Activated gamma-delta T cell (primary cell): ENCODE data around the gene MEF2B.
"Not testable (repeated sequence)": the region's sequence is repeated elsewhere in the genome, so short reads cannot be mapped to it uniquely, and the experiment has no call there.

Experiments
- DNase-seq: peaks from one replicate; lab custom pipeline; 2025; lab: John Stamatoyannopoulos, UW

The MEF2B gene

DNA sequence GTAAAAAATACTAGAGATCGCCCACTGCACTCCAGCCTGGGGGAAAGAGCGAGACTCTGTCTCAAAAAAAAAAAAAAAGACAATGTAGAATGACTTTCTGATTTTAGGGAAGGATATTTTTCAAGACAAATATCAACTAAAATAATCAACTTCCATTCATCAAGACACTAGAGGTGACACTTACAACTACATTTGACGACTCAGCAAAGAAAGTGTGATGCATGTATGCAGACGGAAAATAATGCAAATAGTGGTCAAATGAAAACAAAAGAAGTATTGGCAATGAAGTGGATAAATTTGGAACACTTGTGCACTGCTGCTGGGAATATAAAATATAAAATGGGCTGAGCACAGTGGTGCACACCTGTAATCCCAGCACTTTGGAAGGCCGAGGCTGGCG lies 44.0 kb downstream of the MEF2B start:
- DNase-seq = no peak

DNA sequence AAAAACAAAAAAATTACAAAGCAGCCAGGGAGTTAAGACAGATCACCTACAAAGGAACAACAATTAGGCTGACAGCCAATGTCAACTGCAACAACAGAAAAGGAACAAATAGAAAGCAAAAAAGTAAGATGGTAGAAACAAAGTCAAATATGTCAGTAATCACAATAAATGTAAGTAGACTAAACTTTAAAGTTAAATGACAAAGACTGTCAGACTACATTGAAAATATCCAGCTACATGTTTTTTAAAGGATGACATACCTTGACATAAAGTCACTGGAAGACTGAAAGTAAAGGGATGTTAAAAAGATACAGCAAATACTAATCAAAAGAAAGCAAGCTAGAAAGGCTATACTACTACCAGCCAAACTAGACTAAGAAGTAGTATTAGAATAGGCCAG lies 46.7 kb downstream of the MEF2B start:
- DNase-seq = no peak

DNA sequence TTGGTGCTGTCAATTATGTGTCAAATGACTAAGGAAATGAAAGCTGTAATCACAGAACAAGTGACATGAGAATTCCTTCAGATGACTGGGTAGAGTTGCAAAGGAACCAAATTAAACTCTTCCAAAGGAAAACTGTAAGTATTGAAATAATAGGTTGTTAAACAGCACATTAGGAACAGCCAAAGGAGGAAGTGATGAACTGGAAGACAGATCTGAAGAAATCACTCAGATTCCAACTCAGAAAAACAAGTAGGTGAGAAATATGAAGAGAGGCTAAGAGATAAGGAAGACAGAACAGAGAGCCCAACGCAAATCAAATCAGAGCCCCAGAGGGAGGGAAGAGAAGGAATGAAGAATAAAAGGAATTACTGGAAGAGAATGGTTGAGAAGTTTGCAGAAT lies 47.2 kb downstream of the MEF2B start:
- no peak for DNase-seq

DNA sequence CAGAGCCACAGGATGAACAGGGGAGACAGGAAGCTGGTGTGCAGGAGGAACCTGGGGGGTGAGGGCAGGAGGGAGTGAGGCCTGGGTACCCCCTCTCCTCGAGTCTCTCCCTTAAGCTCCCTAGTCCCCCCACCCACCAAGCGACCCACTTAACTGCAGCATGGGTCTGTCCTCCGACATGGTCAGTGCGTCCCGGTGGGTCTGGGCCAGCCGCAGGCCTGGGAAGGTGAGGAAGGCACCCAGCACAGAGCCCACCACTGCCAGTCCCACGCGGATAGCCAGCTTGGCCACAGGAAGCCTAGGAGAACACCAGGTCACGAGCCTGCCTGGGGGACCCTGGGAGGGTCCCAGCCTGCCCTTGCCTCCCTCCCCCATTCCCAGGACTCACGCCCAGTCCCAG lies 48.7 kb downstream of the MEF2B start:
- no peak for DNase-seq

DNA sequence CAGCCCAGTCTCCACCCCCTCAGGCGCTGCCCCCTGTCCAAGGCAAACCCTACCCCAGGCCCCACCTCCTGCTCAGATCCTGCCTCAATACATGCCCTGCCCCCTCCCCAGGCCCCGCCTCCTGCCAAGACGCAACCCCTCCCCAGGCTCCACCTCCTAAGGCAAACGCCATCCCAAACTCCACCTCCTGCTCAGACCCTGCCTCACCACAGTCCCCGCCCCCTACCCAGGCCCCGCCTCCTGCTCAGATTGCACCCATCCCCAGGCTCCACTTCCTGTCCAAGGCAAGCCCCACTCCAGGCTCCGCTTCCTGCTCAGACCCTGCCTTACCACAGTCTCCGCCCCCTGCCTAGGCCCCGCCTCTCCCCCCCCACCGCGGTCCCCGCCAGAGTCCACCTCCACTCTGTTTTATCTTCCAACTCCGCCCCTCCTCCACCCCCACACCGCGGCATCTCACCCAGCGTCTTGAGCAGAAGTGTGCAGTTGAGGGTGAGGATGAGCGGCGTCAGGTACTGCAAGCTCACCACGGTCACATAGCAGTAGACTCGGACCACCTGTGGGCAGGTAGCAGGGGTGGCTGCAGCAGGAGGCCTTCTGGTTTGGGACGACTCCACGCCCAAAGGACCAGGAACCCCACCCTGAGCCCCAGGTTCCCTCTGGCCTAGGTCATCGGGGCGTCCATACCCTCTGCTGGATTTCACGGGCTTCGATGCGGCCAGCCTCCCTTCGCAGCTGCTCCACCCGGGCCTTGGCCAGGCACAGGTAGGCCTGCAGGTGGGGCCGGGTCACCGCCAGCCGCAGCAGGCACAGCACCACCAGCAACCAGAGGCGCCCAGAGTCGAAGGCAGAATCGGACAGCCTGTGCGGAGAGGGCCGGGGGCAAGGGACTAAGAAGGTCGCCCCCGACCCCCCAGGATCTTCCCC lies 49.5 kb downstream of the MEF2B start:
- no peak for DNase-seq

DNA sequence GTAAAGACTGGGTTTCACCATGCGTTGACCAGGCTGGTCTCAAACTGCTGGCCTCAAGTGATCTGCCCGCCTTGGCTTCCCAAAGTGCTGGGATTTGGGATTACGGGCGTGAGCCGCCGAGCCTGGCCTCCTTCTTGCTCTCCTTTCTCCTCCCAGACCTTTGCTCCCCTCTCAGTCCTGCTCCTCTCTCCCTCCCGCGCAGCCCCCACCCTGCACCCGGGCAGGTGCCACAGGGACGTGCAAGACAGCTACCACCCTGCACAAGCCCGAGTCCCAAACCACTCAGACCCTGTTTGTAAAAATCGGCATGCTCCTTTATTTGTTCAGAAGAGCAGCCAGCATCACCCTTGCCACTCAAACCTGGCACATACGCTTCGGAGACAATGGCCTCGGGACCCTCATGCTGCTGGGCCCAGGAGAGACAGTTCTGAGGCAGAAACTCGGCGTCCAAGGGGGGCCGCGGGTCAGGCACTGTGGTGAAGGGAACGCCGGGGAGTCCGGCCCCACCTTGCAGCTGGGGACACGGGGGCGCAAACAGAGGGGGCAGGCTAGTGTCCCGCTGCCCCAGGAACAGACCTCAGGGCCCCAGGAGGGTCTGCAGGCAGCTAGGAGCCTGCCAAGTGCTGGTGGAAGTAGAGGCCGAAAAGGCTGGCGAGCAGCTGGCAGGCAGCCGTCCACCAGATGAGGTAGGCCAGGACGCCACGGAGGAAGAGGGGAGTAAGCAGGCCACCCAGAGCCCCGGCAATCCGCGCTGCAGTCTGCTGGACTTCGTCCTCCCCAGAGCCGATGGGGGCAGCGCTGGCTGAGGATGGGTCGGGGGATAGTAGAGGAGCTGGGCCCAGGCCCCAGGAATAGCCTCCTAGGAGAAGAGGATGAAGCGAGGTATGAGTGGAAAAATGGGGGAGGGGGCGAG lies 50.5 kb downstream of the MEF2B start:
- DNase-seq = no peak

DNA sequence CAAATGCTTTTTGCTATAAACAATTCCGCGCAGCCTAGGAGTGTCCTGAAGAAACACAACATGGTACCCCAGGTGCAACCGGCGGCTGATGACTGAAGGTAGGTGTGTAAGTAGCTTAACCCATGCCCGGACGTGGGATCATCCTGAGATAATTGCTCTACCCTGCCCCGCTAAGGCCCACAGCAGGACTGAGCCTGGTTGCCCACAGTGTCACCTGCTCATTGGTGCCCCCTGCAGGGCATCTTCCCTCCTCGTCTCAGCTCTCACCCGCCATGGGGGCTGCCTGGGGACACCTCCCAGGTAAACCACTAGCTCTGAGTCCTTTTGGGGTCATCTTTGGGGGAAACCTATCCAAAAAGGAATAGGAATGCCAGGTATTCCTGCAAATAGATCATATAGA lies 54.1 kb downstream of the MEF2B start:
- no peak for DNase-seq

DNA sequence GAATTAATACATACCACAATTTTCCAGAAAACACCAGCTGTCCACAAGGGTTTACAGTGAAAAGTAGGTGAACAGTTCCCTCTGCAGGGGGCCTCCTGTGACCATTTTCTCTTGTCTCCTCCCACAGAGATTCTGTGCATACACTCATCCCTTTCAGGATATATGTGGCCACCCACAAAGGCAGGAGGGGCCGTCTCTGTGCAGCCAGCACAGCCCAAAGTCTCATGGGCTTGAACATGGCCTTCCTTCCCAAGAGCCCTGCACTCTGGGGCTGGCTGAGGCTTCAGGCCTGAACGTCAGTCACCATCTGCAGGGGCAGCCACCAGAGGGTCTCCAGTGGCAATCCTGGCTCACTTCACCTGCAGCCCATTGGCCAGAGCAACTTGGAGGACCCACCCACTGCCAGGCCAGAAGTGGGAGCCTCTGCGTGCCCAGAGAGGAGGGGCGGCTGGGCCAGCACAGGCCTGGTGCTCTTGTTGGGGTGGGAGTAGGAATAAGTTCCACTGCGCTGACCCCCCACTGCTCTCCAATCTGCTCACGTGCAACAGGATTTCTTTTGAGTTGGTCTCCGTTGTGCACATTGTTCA lies 56.9 kb downstream of the MEF2B start:
- DNase-seq = no peak

DNA sequence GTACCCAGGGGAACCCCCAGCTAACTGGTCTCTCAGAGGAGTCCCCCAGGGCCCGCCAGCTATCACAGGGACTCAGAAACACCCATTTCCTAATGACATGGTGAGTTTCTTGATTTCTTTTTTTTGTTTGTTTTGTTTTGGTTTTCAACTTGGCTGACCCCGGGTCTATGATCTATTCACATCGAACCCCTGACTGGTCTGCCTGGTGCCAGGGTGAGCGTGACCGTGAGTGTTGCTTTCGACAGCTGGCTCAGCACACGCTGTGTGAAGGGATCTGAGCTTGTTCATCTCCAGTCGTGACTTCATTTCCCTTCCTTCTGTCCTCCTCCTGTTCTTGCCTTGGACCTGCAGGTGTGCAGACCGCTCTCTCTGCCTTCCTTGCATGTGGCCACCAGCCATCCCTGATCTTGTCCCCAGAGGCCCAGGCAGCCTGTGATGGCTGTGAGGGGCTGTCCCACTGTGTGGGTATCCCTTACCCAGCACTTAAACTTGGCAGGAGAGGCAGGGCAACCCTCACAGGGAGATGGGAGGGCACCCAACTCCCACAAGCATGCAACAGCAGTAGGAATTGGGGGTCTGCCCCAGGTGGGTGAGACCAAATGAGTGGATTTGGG lies 58.0 kb downstream of the MEF2B start:
- DNase-seq = no peak

DNA sequence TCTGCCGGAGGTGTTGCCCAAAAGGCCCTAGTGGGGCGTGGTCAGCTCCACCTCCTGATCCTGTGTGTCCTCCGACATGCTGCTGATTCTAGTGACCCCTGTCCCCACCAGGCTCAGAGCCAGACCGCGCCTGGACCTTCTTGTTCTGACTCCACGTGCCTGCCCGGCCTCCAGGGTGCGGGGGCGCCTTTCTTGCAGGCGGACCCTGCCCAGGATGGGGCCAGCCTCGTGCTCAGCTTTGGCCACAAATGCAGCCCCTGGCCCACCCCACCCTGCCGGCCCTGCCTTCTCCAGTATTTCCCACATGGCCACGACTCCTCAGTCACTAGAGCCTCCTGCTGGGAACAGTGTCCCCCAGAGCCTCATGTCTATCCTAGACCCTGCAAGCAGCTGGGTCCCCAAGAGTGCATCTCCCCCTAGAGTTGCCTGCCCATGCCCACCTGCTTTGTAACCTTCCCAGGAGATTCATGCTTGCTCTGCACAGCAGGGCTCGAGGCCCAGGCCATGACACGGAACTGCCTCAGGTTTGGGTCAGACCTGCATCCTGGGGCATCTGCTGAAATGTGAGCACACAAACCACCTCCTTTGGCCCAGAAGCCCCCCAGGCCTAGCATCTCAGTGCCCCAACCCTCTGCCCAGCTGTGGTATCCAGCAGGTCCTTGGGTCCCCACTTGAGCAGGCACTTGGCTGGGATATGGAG lies 58.8 kb downstream of the MEF2B start:
- no peak for DNase-seq

DNA sequence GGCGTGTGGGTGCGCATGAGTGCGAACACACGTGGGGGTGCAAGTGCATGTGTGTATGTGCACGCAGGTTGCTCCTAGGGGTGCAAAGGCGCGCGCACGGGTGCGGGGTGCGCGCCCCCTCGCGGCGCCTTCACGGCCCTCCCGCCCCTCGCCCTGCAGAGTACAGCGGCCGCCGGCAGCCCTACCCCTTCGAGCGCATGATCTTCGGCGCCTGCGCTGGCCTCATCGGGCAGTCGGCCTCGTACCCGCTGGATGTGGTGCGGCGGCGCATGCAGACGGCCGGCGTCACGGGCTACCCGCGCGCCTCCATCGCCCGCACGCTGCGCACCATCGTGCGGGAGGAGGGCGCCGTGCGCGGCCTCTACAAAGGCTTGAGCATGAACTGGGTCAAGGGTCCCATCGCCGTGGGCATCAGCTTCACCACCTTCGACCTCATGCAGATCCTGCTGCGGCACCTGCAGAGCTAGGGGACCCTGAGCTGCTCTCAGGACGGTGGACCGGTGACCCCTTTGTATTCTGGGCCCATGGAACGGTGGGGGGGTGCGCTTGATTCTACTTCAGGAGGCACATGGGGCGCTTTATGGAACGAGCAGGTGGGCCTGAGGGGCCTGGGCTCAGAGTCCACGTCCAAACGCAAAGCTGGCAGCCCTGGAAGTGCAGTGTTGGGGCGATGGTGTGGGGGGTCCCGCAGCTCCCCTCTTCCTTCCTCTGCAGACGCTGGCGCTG lies 59.5 kb downstream of the MEF2B start:
- no peak for DNase-seq

DNA sequence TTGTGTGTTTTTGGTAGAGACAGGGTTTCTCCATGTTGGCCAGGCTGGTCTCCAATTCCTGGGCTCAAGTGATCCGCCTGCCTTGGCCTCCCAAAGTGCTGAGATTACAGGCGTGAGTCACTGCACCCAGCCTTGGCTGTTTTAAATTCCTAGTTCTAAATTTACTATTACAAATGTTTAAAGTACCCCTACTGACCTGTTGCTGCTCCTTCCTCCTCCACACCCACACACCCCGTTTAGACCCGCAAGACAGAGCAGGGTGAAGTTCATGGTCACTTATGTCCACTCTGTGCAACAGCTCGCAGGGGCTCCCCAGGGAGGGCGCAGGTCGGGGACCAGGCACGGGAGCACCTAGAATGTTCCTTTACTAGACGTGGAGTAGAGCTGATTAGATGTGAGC lies 60.5 kb downstream of the MEF2B start:
- no peak for DNase-seq

DNA sequence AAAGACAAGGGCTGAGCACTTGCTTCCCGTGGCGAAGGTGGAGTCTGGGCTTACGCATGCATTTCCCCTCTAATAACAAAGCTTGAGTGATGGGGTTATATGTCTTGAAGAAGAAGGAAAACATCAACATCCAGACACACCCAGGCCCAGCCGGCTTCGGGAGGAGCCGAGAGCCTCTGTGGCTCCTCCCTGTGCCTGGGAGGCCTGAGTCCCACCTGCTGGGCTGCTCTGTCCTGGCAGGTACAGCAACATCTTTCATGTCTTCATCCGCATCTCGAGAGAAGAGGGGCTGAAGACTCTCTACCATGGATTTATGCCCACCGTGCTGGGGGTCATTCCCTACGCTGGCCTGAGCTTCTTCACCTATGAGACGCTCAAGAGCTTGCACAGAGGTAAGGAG lies 62.4 kb downstream of the MEF2B start:
- DNase-seq = no peak

DNA sequence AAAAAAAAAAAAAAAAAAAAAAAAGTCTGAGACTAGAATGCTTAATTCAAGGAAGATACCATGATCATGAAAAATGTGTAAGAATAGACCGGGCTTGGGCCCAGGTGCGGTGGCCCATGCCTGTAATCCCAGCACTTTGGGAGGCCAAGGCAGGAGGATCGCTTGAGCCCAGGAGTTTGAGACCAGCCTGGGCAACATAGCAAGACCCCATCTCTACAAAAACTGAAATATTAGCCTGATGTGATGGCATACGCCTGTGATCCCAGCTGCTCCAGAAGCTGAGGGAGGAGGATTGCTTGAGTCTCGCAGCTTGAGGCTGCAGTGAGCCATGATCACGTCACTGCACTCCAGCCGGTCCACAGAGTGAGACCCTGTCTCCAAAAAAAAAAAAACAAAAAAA lies 63.1 kb downstream of the MEF2B start:
- not testable (repeated sequence) for DNase-seq

DNA sequence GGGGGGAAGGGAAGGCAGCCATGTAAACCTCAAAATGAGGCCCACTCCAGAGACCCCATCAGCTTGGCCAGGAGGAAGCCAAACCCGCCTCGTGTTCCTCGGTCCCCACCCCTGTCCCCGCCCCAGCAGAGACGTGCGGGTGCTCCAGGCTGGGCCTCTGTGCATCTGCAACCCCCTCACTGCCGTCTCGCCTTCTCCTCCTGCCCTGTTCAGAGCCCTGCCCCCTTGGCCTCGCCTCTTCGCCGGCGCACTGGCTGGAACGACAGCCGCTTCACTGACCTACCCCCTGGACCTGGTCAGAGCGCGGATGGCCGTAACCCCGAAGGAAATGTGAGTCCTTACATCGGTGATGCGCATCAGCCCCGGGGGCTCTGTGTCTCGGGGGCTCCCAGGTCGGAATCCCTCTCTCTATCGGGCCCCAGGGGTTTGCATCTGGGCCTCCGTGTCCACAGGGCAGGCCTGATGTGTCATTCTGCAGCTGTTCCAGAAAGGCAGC lies 64.0 kb downstream of the MEF2B start:
- DNase-seq = no peak

DNA sequence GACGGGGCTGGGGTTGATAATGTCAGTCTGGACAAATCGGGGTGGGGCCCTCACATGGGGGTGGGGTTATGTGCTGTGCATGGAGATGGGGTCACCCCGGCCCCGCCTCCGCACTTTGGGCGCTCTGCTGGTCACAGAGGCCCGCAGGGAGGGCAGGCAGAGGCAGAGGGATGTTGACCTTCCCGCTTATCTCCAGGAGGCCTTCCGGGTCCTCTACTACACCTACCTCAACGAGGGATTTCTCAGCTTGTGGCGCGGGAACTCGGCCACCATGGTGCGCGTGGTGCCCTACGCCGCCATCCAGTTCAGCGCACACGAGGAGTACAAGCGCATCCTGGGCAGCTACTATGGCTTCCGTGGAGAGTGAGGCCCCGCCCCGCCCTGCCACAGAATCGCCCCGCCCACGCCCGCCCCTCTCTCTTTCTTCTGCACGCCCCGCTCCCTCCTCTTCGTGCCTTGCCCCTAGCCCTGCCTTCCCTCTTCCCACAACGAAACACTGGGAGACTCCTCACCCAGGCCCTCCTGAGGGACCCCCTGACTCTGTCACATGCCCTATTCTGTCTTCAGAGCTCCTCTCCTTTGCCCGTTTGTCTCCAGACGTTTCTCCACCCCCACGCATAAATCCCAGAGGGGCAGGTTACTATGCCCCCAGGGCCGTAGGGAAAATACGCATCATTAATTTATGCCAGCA lies 64.6 kb downstream of the MEF2B start:
- DNase-seq = no peak

DNA sequence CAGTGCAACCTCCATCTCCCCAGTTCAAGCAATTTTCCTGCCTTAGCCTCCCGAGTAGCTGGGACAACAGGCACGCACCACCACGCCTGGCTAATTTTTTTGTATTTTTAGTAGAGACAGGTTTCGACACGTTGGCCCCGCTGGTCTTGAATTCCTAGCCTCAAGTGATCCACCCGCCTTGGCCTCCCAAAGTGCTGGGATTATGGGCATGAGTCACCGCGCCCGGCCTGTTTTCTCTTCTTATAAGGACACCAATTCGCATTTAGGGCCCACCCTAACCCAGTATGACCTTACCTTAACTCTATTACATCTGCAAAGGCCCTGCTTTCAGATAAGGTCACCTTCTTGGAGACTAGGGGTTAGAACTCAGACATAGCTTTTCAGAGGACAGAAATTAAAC lies 66.9 kb downstream of the MEF2B start:
- no peak for DNase-seq

DNA sequence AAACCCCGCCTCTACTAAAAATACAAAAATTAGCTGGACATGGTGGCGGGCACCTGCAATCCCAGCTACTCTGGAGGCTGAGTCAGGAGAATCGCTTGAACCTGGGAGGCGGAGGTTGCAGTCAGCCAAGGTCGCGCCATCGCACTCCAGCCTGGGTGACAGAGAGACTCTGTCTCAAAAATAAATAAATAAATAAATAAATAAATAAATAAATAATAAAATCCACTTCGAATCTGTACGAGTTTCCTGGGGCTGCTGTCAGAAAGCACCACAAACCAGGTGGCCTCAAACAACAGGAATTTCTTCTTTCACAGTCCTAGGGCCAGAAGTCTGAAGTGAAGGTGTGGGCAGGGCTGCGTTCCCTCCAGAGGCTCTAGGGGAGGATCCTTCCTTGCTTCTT lies 67.5 kb downstream of the MEF2B start:
- not testable (repeated sequence) for DNase-seq

DNA sequence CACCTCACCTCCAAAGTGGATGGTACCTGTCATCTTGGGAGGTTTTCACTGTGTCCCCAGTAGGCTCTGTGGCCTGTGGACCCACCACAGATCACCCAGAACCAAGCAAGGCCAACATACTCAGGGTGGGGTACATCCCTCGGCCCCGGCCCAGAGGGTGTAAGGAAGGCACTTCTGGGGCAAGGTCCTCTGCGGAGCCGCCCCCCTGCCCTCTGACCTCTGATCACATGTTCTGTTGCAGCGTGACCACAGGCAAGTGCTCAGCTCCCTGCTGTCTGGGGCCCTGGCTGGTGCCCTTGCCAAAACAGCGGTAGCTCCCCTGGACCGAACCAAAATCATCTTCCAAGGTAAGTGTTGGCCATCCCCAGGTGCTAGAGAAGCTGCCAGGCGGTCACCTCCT lies 68.5 kb downstream of the MEF2B start:
- DNase-seq = no peak
